Thyroid gland (tissue), 4 donors: ENCODE results near the gene TFCP2.

Experiments used
- POLR2A ChIP-seq, 2 donors: fragments of 450-650 bp; IDR thresholded peaks; one replicate each; pipeline ENCODE4 v1.6.1; 2017; ENCODE audit warnings: antibody characterized with exemption in 2 of 2, mild to moderate bottlenecking in 2 of 2, moderate library complexity in 1 of 2
- TF ChIP-seq, protein P1 (sequence below), 6 experiments: fragments of 200-600 bp in 3 of 6; fragments of 450-650 bp in 3 of 6; sonication (generic) in 3 of 6; IDR thresholded peaks; one replicate each; pipeline ENCODE4 v1.5.1; 2016 to 2019; ENCODE audit warnings: antibody characterized with exemption in 6 of 6, mild to moderate bottlenecking in 2 of 6, inconsistent platforms in 1 of 6, moderate library complexity in 1 of 6

DNA sequence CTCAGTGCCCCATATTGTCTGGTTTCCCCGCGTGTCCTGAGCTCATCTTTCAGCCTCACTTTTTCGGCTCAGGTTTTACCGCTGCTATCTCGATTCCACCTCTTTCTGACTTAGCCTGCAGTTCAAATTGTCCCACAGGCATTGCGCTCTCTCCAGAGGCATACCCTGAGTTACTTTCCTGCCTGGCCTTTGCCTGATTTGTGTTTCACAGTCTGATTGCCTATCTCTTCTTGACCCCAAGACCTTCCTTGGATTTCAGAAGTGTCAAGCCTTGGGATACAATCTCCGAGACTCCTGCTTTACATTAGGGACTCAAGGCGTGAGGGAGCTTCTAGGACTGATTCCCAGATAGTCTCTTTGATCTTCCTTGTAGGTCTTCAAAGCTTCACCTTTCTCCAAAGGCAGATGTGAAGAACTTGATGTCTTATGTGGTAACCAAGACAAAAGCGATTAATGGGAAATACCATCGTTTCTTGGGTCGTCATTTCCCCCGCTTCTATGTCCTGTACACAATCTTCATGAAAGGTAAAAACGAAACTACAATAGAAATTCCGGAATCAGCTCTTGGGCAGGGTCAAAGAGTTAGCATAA, 124.2 kb downstream of the TFCP2 start:
- TF ChIP-seq, protein P1, sequence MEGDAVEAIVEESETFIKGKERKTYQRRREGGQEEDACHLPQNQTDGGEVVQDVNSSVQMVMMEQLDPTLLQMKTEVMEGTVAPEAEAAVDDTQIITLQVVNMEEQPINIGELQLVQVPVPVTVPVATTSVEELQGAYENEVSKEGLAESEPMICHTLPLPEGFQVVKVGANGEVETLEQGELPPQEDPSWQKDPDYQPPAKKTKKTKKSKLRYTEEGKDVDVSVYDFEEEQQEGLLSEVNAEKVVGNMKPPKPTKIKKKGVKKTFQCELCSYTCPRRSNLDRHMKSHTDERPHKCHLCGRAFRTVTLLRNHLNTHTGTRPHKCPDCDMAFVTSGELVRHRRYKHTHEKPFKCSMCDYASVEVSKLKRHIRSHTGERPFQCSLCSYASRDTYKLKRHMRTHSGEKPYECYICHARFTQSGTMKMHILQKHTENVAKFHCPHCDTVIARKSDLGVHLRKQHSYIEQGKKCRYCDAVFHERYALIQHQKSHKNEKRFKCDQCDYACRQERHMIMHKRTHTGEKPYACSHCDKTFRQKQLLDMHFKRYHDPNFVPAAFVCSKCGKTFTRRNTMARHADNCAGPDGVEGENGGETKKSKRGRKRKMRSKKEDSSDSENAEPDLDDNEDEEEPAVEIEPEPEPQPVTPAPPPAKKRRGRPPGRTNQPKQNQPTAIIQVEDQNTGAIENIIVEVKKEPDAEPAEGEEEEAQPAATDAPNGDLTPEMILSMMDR (IDR thresholded peaks at IDR 0.05) = no peak
- no peak for TF ChIP-seq POLR2A (IDR thresholded peaks at IDR 0.05)
